Stimulated activated CD4-positive, alpha-beta T cell treated with anti-CD3 and anti-CD28 coated beads, TNF-alpha, amount 100 ng/mL, for 48 hours (primary cell): Measurements from ENCODE around the gene MYF6.

Experiments used
- DNase-seq, 3 donors: peaks; one replicate each; pipeline ENCODE4 v3.0.0-alpha.2; 2020; ENCODE audit warnings: low read depth in 3 of 3

MYF6 gene

GRCh38 chr12:80704420-80704819 lies 3.0 kb upstream of the MYF6 start:
- DNase-seq: no peak

- DNase-seq: no peak
These were observed 410 bp downstream of the MYF6 start for GRCh38 chr12:80707830-80708258.

- DNase-seq: no peak
These were observed 983 bp downstream of the MYF6 start for GRCh38 chr12:80708259-80708974.

- no peak for DNase-seq
These were observed 1.5 kb downstream of the MYF6 start for GRCh38 chr12:80708975-80709328.

- DNase-seq: no peak
These were observed 2.6 kb downstream of the MYF6 start for GRCh38 chr12:80709811-80710726.

GRCh38 chr12:80710727-80711449 lies 3.5 kb downstream of the MYF6 start:
- no peak for DNase-seq

- DNase-seq: no peak
These were observed 4.4 kb downstream of the MYF6 start for GRCh38 chr12:80711866-80712265.

GRCh38 chr12:80712866-80713265 lies 5.4 kb downstream of the MYF6 start:
- DNase-seq: no peak

- DNase-seq: no peak
These were observed 6.0 kb downstream of the MYF6 start for GRCh38 chr12:80713419-80713818.

GRCh38 chr12:80714055-80714454 lies 6.6 kb downstream of the MYF6 start:
- no peak for DNase-seq

GRCh38 chr12:80714846-80715245 lies 7.4 kb downstream of the MYF6 start:
- DNase-seq: no peak

GRCh38 chr12:80715713-80716249 lies 8.3 kb downstream of the MYF6 start:
- DNase-seq: no peak

GRCh38 chr12:80716696-80717469 lies 9.4 kb downstream of the MYF6 start, which contains the start of gene MYF5:
TSS of gene MYF5 (plus strand) at chr12:80716912. CDS start at chr12:80717064, 152 bp downstream.
- no peak for DNase-seq

GRCh38 chr12:80717856-80718255 lies 10.4 kb downstream of the MYF6 start:
- DNase-seq: no peak

GRCh38 chr12:80720516-80720915 lies 13.1 kb downstream of the MYF6 start:
- no peak for DNase-seq

GRCh38 chr12:80721326-80721725 lies 13.9 kb downstream of the MYF6 start:
- no peak for DNase-seq

GRCh38 chr12:80745851-80746505 lies 38.5 kb downstream of the MYF6 start:
- DNase-seq: no peak

GRCh38 chr12:80747800-80748199 lies 40.4 kb downstream of the MYF6 start:
- DNase-seq: no peak

GRCh38 chr12:80749456-80749855 lies 42.0 kb downstream of the MYF6 start:
- DNase-seq: no peak

- no peak for DNase-seq
These were observed 45.0 kb downstream of the MYF6 start for GRCh38 chr12:80752464-80752863.

GRCh38 chr12:80754274-80754673 lies 46.8 kb downstream of the MYF6 start:
- no peak for DNase-seq
